ENCODE measurements around the gene GRAPL. TPM values are rescaled to one million over a fixed set of nuclear protein-coding genes. Genes with fewer than 3 reads are reported as not detected.
"Not testable (repeated sequence)": the region's sequence is repeated elsewhere in the genome, so short reads cannot be mapped to it uniquely, and the experiment has no call there.

Gene GRAPL
- total RNA-seq, 1 experiment from 2014 or later: not detected

GRCh38 chr17:19188870-19189708 is 61.7 kb downstream of the GRAPL start:
- not testable (repeated sequence) for DNase-seq (ENCODE audit: low read depth)

DNA sequence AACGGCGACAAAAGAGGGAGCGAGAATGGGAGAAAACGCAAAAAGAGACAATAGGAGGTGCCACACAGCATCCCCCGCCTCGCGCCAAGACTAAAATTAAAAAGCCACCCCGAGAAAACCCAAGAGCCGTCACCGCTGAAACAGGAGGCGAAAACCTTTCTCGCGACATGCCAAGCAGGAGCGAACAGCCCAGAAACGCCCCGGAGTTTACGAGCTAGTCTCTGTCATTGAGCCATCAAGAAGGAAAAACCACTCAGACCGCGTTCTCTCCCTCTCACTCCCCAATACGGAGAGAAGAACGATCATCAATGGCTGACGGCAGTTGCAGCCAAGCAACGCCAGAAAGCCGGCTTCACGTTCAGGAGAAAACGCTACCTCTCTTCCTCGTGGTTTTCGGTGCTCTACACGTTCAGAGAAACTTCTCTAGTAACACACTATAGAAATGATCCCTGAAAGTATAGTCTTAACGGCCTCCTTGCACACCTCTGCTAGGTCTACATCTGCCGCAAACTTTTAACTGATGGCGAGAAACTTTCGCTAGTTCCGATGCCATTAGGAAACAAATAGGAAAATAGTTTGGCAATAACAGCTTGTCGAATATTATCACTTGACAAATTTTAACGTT is 62.5 kb downstream of the GRAPL start:
- not testable (repeated sequence) for DNase-seq (ENCODE audit: low read depth)

GRCh38 chr17:19196382-19197204 is 69.2 kb downstream of the GRAPL start:
- not testable (repeated sequence) for DNase-seq (ENCODE audit: low read depth)

- DNase-seq (ENCODE audit: low read depth): not testable (repeated sequence)
Observed at GRCh38 chr17:19202448-19202847, 75.1 kb downstream of the GRAPL start.

GRCh38 chr17:19203429-19203828 is 76.0 kb downstream of the GRAPL start:
- not testable (repeated sequence) for DNase-seq (ENCODE audit: low read depth)

Other genes starting within 250 kb of the GRAPL start
- gene SLC5A10, start 175.4 kb upstream of the GRAPL start, total RNA-seq (2014; rRNA removed; shearing (Covaris generic)): 0.06 TPM in 1 of 2 replicates, not detected in the other
- 15.1 and 20.2 TPM in 2 replicates for gene FAM83G, start 122.8 kb upstream of the GRAPL start, total RNA-seq (2014; rRNA removed; shearing (Covaris generic))
- gene GRAP, start 80.6 kb upstream of the GRAPL start, total RNA-seq (2014; rRNA removed; shearing (Covaris generic)): not detected in 2 replicates
- 16.3 and 37.3 TPM in 2 replicates for gene EPN2, start 109.8 kb downstream of the GRAPL start, total RNA-seq (2014; rRNA removed; shearing (Covaris generic))
- 33.8 and 42.5 TPM in 2 replicates for gene B9D1, start 235.1 kb downstream of the GRAPL start, total RNA-seq (2014; rRNA removed; shearing (Covaris generic))